M059J (cell line): Measurements from ENCODE around the gene RBM23. TPM values are rescaled to one million over a fixed set of nuclear protein-coding genes. Genes with fewer than 3 reads are reported as not detected.
"Not testable (repeated sequence)": the region's sequence is repeated elsewhere in the genome, so short reads cannot be mapped to it uniquely, and the experiment has no call there.

Experiments
- DNase-seq: peaks from one replicate; pipeline ENCODE4 v3.0.0-alpha.2; 2012; ENCODE audit warnings: low read depth
- total RNA-seq: library from RNA; depleted of rRNA; stranded (reverse); fragments of >200 nt; shearing (Covaris generic); gene quantifications from 2 replicates; pipeline ENCODE4 v1.2.3, GENCODE V29; 2014

The RBM23 gene
- total RNA-seq, 1 experiment from 2014 or later = 140 TPM

DNA sequence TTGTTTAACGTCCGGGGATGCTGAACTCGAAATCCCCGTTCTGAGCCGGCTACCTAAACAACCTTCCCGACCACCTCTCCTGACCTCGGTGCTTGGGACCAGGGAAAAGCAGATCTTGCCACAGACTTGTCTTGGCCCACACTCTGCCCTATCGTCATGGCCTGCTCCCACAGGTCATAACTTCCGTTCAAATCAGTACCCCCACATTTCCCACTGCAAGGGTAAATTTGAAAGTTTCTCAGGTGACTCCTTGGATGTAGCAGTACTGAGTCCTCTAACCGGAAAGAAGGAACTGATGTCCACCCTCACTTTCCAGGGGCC lies 612 bp upstream of the RBM23 start:
- no peak for DNase-seq

- DNase-seq = no peak
Measured at GRCh38 chr14:22915886-22916521, 2.9 kb downstream of the RBM23 start.

DNA sequence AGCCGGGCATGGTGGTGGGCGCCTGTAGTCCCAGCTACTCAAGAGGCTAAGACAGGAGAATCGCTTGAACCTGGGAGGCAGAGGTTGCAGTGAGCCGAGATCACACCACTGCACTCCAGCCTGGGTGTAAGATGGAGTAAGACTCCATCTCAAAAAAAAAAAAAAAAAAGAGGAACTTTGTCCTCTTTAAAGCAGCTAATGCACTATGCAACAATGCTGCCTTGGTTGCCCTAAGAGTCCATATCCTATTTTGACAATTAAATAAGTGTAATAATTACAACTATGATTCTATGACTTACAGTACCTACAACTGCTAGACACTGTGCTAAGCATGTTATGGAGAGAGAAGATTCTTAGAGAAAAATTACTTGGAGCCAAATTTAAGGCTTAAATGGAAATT lies 4.1 kb downstream of the RBM23 start:
- not testable (repeated sequence) for DNase-seq

DNA sequence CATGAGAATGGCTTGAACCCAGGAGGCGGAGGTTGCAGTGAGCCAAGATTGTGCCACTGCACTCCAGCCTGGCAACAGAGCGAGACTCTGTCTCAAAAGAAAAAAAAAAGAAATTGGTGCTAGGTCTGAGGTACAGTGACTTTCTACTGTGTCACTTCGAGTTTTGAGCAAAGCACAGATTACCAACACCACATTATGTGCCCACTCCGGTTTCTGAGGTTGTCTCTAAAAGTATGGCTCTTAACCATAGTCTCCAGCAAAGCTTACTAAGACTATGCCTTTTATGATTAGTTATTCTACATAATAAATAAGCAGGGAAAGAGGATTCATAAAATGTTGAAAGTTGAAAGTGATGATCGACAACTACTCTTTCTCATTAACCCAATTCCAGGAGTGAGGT lies 8.0 kb downstream of the RBM23 start:
- DNase-seq = no peak

DNA sequence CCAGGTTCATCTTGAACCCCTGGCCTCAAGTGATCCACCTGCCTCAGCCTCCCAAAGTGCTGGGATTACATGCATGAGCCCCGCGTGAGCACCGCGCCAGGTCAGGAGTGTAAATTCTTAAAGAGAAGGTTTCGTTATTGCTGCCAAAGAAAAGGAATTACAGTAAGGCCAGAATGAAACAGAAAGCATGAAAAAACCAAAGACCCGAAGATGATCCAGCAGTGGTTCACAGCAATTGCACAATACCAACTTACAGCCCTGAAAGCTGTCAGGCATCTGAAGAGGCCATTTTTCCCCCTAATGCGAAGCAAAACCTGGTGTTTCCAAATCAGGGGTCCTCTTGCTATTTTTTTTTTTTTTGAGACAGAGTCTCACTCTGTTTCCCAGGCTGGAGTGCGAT lies 10.3 kb downstream of the RBM23 start:
- DNase-seq = no peak

GRCh38 chr14:22907429-22907828 lies 11.5 kb downstream of the RBM23 start:
- DNase-seq = no peak

DNA sequence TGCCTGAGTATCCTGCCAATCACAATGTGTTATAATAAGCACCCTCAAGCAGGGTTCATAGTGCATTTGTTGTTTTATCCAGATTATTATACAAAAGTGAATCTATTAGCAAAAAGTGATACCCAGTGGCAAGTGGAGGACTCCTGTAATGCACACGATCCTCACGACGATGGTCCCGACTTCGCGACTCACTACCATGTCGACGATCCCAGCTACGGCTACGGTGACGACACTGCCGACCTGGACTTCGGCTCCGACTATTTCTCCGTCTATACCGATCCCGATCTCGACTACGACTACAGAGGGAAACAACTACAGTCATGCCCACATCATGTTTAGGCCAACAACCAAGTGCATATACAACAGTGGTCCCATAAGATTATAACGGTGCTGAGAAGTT lies 12.9 kb downstream of the RBM23 start:
- DNase-seq = no peak

DNA sequence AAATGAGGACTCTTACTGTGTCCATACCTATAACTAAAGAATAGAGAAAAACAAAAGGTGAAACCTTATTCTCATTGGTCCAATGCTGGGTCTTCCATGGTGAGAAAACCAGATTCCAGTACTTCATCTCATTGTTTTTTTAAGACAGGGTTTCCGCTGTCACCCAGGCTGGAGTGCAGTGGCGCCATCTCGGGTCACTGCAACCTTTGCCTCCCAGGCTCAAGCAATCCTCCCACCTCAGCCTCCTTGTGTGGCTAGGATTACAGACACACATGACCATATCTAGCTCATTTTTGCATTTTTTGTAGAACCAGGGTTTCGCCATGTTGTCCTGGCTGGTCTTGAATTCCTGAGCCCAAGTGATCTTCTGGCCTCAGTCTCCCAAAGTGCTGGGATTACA lies 13.3 kb downstream of the RBM23 start:
- no peak for DNase-seq

- DNase-seq = no peak
Measured at GRCh38 chr14:22903742-22904087, 15.2 kb downstream of the RBM23 start.

DNA sequence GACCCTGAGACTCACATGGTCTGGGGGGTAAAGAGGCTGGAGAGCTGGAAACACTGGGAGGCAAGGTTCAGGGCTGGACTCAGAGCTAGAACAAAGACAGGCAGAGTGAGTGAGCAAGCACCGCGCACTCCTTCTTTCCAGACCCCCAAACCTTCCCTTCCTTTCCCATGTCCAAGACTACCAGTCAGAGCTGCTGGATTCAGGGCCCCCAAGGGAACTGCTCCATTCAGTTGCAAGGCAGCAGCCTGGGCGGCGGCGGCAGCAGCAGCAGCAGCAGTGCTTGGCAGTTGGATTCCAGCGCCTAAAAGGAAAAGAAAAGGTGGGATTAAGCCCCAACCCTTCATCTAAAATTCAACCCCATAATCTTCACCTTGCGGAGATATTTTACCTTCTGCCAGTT lies 17.1 kb downstream of the RBM23 start:
- no peak for DNase-seq

GRCh38 chr14:22900081-22900799 lies 18.7 kb downstream of the RBM23 start:
- DNase-seq = peak; percentile 76

- DNase-seq = peak; percentile 85
Measured at GRCh38 chr14:22898302-22899090, 20.5 kb downstream of the RBM23 start.

GRCh38 chr14:22897357-22897756 lies 21.6 kb downstream of the RBM23 start:
- no peak for DNase-seq

- DNase-seq = no peak
Measured at GRCh38 chr14:22896760-22897159, 22.2 kb downstream of the RBM23 start.

DNA sequence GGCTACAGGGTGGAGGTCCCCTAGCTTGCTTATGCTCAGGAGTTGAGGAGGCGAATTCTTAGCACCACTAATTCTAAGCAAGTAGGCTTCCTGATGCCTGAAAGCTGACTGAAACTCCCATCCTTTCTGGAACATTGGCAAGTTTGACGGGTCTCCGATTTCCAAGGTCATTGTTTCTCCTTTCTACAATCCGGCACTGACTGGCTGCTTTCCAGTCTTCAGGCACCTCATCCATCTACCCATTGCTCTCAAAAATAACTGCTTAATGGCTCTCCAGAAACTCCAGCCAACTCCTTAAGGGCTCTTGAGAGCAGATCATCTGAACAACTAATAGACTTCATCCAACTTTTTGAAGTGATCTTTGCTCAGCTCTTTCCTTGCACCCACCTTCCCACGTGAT lies 22.6 kb downstream of the RBM23 start:
- no peak for DNase-seq

DNA sequence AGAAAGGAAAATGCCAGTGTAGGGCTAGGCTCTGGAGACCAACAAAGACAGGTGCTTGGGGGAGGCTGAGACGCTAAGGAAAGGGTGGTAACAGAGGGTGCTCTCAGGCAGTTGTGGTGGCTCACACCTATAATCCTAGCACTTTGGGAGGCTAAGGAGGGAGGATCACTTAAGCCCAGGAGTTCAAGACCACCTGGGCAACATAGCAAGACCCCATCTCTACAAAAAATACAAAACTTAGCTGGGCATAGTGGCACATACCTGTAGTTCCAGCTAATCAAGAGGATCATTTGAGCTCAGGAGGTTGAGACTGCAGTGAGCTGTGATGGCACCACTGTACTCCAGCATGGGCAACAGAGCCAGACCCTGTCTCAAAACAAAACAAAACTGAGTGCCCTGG lies 23.5 kb downstream of the RBM23 start:
- no peak for DNase-seq

GRCh38 chr14:22893706-22894105 lies 25.2 kb downstream of the RBM23 start:
- DNase-seq = no peak

GRCh38 chr14:22892488-22892887 lies 26.5 kb downstream of the RBM23 start:
- DNase-seq = no peak

DNA sequence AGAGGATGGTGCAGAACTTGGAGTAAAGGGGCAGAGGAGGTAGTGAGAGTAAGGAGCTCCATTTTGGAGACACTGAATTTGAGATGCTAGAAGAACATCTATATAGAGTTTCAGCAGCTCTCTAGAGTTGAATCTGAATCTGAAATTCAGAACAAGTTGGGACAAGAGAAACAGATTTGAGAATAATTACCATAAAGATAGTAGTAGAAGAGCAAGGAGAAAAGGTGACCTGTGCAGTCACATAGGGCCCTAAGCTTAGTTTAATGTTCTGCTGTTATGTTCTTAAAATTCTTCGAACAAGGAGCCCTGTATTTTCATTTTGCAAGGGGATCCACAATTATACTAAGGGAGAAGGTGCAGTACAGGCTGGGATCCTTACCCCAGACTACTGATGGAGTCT lies 28.5 kb downstream of the RBM23 start:
- no peak for DNase-seq

DNA sequence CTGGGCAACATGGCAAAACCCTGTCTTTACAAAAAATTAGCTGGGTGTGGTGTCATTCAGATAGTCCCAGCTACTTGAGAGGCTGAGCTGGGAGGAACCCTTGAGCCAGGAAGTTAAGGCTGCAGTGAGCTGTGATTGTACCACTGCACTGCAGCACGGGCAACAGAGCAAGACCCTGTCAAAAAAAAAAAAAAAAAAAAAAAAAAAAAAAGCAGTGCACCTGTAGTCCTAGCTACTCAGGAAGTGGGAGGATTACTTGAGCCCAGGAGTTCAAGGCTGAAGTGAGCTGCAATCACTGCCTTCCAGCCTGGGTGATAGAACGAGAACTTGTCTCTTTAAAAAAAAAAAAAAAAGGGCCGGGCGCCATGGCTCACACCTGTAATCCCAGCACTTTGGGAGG lies 30.3 kb downstream of the RBM23 start:
- no peak for DNase-seq

DNA sequence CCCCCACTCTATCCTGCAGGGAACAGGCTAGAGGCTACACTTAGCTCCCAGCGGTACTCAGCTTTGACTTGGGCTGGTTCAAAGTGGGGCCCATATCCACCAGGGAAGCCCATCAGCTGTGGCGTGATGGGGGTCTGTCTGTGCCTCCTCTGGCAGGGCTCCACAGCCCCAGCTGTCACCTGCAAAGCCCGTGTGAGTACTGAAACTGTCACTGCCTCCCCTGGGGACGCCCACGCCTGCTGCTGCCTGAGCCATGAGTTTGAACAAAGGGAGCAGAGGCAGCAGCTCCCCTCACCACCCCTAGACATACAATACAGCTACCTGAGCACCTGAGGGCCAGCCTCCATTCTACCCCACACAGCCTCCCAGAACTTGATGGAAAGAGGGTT lies 31.0 kb downstream of the RBM23 start:
- no peak for DNase-seq

DNA sequence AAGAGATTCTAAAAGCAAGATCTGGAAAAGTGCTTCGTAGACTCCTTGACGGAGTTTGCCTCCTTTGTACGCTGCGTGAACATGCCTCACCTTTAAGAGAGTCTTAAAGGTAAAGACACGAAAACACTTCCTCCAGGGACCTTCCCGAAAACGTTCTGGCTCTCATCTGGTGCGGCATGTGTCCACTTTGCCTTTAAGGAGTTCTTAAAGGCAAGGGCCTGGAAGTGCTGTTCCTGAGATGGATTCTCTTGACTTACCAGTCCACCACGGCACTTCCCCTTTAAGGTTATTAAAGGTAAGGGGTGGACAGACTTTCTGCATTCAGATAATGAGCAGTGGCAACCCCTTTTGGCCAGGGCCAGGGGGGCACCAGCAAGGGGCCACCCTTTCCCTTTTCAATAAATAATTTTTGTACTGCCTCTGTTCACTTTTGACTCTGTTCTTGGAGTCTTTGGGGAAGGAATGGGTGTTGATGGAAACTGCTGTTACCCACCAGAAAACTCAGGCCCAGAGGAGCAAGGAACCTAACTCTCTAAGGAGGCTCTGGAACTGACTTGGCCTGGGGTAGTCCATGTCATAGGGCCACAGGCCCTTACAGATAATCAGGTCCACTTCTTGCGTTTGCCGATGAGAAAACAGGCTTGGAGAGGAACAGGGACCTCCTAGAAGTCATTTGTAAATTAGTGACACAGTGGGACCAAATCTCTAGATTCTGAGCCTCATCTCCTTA lies 31.5 kb downstream of the RBM23 start:
- DNase-seq = peak; percentile 93
